ENCODE data around the gene PTPRN2. TPM values are rescaled to one million over a fixed set of nuclear protein-coding genes. Genes with fewer than 3 reads are reported as not detected.
"Not testable (repeated sequence)": the region's sequence is repeated elsewhere in the genome, so short reads cannot be mapped to it uniquely, and the experiment has no call there.

PTPRN2 gene
- total and polyA plus RNA-seq, 4 donors = 18.1 to 69.9 (median 50.4) TPM

DNA sequence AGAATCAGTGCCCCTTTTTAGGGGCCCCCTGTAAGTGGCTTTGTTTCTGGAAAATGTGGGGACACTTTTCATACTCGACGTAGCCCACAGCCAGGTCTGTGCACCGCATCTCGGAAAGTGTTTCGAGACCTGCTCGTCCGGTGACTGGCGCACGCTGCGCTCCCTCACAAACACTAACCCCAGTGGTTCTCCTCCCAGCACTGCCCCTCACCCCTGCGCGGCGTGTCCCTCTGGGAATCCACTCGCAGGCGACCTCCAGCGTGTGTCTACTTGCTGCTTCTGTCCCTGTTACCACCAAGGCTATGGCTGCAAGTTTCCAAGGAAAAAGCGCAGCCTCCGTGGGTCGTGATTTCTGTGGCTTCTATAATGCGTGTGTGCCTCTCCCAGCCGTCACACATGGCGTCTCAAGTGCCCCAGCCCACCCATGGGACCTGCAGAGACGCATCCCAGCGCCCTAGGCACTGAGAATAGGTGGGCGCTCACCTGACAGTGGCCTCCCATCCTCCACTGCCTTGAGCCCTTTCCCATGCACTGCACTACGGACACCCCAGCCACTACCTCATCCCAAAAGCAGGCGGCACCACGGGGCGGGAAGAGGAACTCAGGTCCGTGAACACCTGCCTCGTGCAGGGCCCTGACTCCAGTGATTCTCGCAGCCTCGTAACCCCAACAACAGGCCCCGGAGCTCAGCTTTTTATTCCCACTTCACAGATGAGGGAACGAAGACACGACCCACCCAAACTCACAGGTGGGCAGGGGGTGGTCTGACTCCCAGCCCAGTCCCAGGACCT lies 49.3 kb downstream of the PTPRN2 start:
- peaks cover 36% of the 10 kb centered on the region for H3K4me1 ChIP-seq (ENCODE audit: control insufficient read depth, insufficient read depth, low read length)
- no peaks in the 10 kb centered on the region for H3K9me3 ChIP-seq (ENCODE audit: control insufficient read depth, insufficient read depth, low read length)
- no peak overlapping the region for H3K4me3 ChIP-seq (ENCODE audit: low read depth, low read length)
- peaks cover 25% of the 10 kb centered on the region for H3K36me3 ChIP-seq (ENCODE audit: control insufficient read depth, insufficient read depth, low read length)
- no peak overlapping the region for H3K27ac ChIP-seq (ENCODE audit: low read depth, low read length)
- 84% methylated on average over 28 of the region's 36 CpGs for WGBS (ENCODE audit: insufficient coverage)
- H3K27me3 ChIP-seq (ENCODE audit: control insufficient read depth, insufficient read depth, low read length) = no peaks in the 10 kb centered on the region
- no peak for DNase-seq (ENCODE audit: low read depth in 4 of 6, low spot score in 6 of 6)

DNA sequence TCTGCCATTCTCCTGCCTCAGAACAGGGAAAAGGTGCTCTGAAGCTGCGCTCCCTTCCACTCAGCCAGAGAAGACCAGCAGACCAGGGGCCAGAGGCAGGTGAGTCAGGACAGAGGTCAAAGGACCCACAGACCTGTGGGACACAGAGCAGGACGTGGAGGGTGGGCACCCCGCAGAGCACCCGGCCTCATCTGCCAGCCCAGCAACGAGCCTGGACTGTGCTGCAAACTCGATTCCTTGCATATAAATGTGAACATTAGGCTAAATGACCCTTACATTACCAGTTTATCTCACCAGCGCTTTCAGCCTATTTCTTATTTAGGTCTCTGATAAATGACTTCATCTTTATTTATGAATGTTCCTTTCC lies 50.1 kb downstream of the PTPRN2 start:
- 45% methylated on average over 4 of the region's 7 CpGs for WGBS (ENCODE audit: insufficient coverage)
- Histone ChIP-seq H3K27ac (ENCODE audit: low read depth, low read length) (no peak overlapping the region), H3K9me3 (ENCODE audit: control insufficient read depth, insufficient read depth, low read length) (no peaks in the 10 kb centered on the region), H3K36me3 (ENCODE audit: control insufficient read depth, insufficient read depth, low read length) (peaks cover 25% of the 10 kb centered on the region), H3K4me3 (ENCODE audit: low read depth, low read length) (no peak overlapping the region), H3K27me3 (ENCODE audit: control insufficient read depth, insufficient read depth, low read length) (no peaks in the 10 kb centered on the region), H3K4me1 (ENCODE audit: control insufficient read depth, insufficient read depth, low read length) (peaks cover 42% of the 10 kb centered on the region)
- peak in 1 of 6 donors; percentile 34 for DNase-seq (ENCODE audit: low read depth in 4 of 6, low spot score in 6 of 6)

- 65% methylated on average over 13 of the region's 13 CpGs for WGBS (ENCODE audit: insufficient coverage)
- H3K4me1 ChIP-seq (ENCODE audit: control insufficient read depth, insufficient read depth, low read length) = peaks cover 44% of the 10 kb centered on the region
- peaks cover 25% of the 10 kb centered on the region for H3K36me3 ChIP-seq (ENCODE audit: control insufficient read depth, insufficient read depth, low read length)
- H3K27me3 ChIP-seq (ENCODE audit: control insufficient read depth, insufficient read depth, low read length) = no peaks in the 10 kb centered on the region
- DNase-seq (ENCODE audit: low read depth in 4 of 6, low spot score in 6 of 6) = no peak
- H3K9me3 ChIP-seq (ENCODE audit: control insufficient read depth, insufficient read depth, low read length) = no peaks in the 10 kb centered on the region
- no peak overlapping the region for H3K27ac ChIP-seq (ENCODE audit: low read depth, low read length)
- H3K4me3 ChIP-seq (ENCODE audit: low read depth, low read length) = no peak overlapping the region
Measured at GRCh38 chr7:158536871-158537515, 50.6 kb downstream of the PTPRN2 start.

DNA sequence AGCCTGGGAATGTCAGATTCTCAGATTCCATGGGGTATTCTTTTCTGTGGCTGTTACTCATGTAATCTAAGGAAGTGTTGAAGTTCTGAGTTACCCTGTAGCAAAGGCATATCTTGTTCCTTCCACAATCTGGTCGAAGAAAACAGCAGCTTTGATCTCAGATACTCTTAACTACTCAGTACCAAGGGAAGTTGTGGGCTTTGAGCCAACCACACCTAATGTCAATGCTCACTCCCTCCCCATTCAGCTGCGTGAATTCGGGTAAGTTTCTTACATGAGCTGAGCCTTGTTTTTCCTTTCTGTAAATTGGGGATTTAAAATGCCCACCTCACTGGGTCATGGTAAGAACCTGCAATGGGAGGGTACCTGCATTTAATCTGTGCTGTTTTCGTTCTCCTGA lies 52.5 kb downstream of the PTPRN2 start:
- 87% methylated on average over 2 of the region's 4 CpGs for WGBS (ENCODE audit: insufficient coverage)
- no peaks in the 10 kb centered on the region for H3K27me3 ChIP-seq (ENCODE audit: control insufficient read depth, insufficient read depth, low read length)
- H3K4me3 ChIP-seq (ENCODE audit: low read depth, low read length) = no peak overlapping the region
- H3K4me1 ChIP-seq (ENCODE audit: control insufficient read depth, insufficient read depth, low read length) = peaks cover 44% of the 10 kb centered on the region
- DNase-seq (ENCODE audit: low read depth in 4 of 6, low spot score in 6 of 6) = no peak
- no peaks in the 10 kb centered on the region for H3K9me3 ChIP-seq (ENCODE audit: control insufficient read depth, insufficient read depth, low read length)
- H3K27ac ChIP-seq (ENCODE audit: low read depth, low read length) = no peak overlapping the region
- peaks cover 21% of the 10 kb centered on the region for H3K36me3 ChIP-seq (ENCODE audit: control insufficient read depth, insufficient read depth, low read length)

GRCh38 chr7:158534598-158534997 lies 53.0 kb downstream of the PTPRN2 start:
- peaks cover 39% of the 10 kb centered on the region for H3K4me1 ChIP-seq (ENCODE audit: control insufficient read depth, insufficient read depth, low read length)
- no peak for DNase-seq (ENCODE audit: low read depth in 4 of 6, low spot score in 6 of 6)
- WGBS (ENCODE audit: insufficient coverage) = 88% methylated on average over 14 of the region's 16 CpGs
- no peak overlapping the region for H3K27ac ChIP-seq (ENCODE audit: low read depth, low read length)
- H3K36me3 ChIP-seq (ENCODE audit: control insufficient read depth, insufficient read depth, low read length) = peaks cover 16% of the 10 kb centered on the region
- no peaks in the 10 kb centered on the region for H3K9me3 ChIP-seq (ENCODE audit: control insufficient read depth, insufficient read depth, low read length)
- no peak overlapping the region for H3K4me3 ChIP-seq (ENCODE audit: low read depth, low read length)
- no peaks in the 10 kb centered on the region for H3K27me3 ChIP-seq (ENCODE audit: control insufficient read depth, insufficient read depth, low read length)

DNA sequence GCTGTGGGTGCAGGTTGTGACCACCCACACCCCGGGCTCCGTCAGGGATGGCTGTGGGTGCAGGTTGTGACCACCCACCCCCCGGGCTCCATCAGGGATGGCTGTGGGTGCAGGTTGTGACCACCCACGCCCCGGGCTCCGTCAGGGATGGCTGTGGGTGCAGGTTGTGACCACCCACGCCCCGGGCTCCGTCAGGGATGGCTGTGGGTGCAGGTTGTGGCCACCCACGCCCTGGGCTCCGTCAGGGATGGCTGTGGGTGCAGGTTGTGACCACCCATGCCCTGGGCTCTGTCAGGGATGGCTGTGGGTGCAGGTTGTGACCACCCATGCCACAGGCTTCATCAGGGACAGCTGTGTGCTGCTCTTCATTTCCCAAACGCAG lies 53.5 kb downstream of the PTPRN2 start:
- not testable (repeated sequence) for DNase-seq (ENCODE audit: low read depth in 4 of 6, low spot score in 6 of 6); H3K9me3 ChIP-seq (ENCODE audit: control insufficient read depth, insufficient read depth, low read length); H3K4me3 ChIP-seq (ENCODE audit: low read depth, low read length); H3K27ac ChIP-seq (ENCODE audit: low read depth, low read length); H3K27me3 ChIP-seq (ENCODE audit: control insufficient read depth, insufficient read depth, low read length)
- H3K4me1 ChIP-seq (ENCODE audit: control insufficient read depth, insufficient read depth, low read length) = peaks cover 36% of the 10 kb centered on the region
- 94% methylated on average over 9 of the region's 12 CpGs for WGBS (ENCODE audit: insufficient coverage)
- peaks cover 14% of the 10 kb centered on the region for H3K36me3 ChIP-seq (ENCODE audit: control insufficient read depth, insufficient read depth, low read length)

DNA sequence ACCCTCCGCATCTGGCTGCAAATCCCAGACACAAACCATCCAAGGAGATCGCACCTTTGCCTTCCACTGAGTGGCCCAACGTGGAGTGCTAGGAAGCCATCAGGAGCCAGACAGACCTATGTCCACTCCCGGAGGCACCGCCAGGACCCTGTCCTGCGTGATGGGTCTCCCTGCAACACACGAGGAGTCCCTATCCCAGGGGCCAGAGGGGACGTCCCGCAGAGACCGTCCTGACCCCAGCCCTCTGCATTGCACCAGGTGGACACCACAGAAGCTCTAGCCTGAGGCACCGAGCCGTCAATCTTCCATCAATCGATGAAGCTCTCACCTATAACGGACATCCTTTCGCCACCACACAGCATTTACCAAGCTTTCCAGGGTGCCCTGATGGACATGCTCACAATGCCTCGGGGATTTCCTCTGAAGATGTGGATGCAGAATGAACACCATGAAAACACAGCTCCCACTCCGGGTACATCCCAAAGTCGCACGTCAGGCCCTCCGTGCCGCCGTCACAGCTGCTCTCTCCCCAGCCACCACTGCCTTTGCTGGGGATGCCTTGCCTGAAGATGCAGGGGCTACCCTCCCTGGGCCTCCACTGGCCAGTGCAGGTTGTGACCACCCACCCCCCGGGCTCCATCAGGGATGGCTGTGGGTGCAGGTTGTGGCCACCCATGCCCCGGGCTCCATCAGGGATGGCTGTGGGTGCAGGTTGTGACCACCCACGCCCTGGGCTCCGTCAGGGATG lies 54.1 kb downstream of the PTPRN2 start:
- no peak for DNase-seq (ENCODE audit: low read depth in 4 of 6, low spot score in 6 of 6)
- H3K4me1 ChIP-seq (ENCODE audit: control insufficient read depth, insufficient read depth, low read length) = peaks cover 36% of the 10 kb centered on the region
- WGBS (ENCODE audit: insufficient coverage) = 89% methylated on average over 24 of the region's 26 CpGs
- H3K9me3 ChIP-seq (ENCODE audit: control insufficient read depth, insufficient read depth, low read length) = no peaks in the 10 kb centered on the region
- no peak overlapping the region for H3K4me3 ChIP-seq (ENCODE audit: low read depth, low read length)
- peaks cover 15% of the 10 kb centered on the region for H3K36me3 ChIP-seq (ENCODE audit: control insufficient read depth, insufficient read depth, low read length)
- H3K27ac ChIP-seq (ENCODE audit: low read depth, low read length) = no peak overlapping the region
- H3K27me3 ChIP-seq (ENCODE audit: control insufficient read depth, insufficient read depth, low read length) = no peaks in the 10 kb centered on the region

DNA sequence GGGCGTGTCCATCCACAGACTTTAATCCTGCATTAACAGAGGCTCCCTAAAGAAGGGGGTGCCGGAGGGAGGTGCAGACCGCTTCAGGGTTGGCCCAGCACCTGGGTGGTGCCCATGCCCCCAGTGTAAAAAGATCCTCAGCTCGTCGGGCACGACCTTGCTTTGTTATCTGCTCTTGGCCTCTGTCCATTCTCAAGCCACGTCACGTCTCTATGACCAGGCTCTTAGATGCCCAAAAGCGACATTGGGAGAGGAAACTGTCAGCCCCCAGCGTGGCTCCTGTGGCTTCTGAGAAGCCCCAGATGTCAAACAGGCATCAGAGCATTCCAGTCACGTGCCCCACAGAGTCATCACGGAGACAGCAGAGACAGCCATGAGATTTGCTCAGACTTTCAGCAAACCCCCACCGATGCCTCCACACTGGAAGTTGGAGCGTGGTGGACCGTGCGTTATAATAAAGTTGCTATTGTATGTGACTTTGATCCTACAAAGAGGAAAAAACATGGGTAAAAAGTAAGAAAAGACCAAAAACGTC lies 55.5 kb downstream of the PTPRN2 start:
- Histone ChIP-seq H3K27me3 (ENCODE audit: control insufficient read depth, insufficient read depth, low read length) (no peaks in the 10 kb centered on the region), H3K4me3 (ENCODE audit: low read depth, low read length) (no peak overlapping the region), H3K4me1 (ENCODE audit: control insufficient read depth, insufficient read depth, low read length) (peaks cover 38% of the 10 kb centered on the region), H3K36me3 (ENCODE audit: control insufficient read depth, insufficient read depth, low read length) (peaks cover 14% of the 10 kb centered on the region), H3K27ac (ENCODE audit: low read depth, low read length) (no peak overlapping the region), H3K9me3 (ENCODE audit: control insufficient read depth, insufficient read depth, low read length) (no peaks in the 10 kb centered on the region)
- no peak for DNase-seq (ENCODE audit: low read depth in 4 of 6, low spot score in 6 of 6)
- WGBS (ENCODE audit: insufficient coverage) = 77% methylated on average over 11 of the region's 17 CpGs

GRCh38 chr7:158531661-158532060 lies 56.0 kb downstream of the PTPRN2 start:
- no peak overlapping the region for H3K4me3 ChIP-seq (ENCODE audit: low read depth, low read length)
- no peaks in the 10 kb centered on the region for H3K9me3 ChIP-seq (ENCODE audit: control insufficient read depth, insufficient read depth, low read length)
- H3K4me1 ChIP-seq (ENCODE audit: control insufficient read depth, insufficient read depth, low read length) = peaks cover 39% of the 10 kb centered on the region
- peaks cover 16% of the 10 kb centered on the region for H3K36me3 ChIP-seq (ENCODE audit: control insufficient read depth, insufficient read depth, low read length)
- WGBS (ENCODE audit: insufficient coverage) = 90% methylated on average over 9 of the region's 11 CpGs
- H3K27ac ChIP-seq (ENCODE audit: low read depth, low read length) = no peak overlapping the region
- no peaks in the 10 kb centered on the region for H3K27me3 ChIP-seq (ENCODE audit: control insufficient read depth, insufficient read depth, low read length)
- no peak for DNase-seq (ENCODE audit: low read depth in 4 of 6, low spot score in 6 of 6)
